ENCODE data around the gene NOL6.
"Not testable (repeated sequence)": the region's sequence is repeated elsewhere in the genome, so short reads cannot be mapped to it uniquely, and the experiment has no call there.

The NOL6 gene

GRCh38 chr9:33431420-33431819, 42.3 kb downstream of the NOL6 start:
- no peak for DNase-seq (ENCODE audit: low read depth in 2 of 2)

GRCh38 chr9:33430942-33431341, 42.8 kb downstream of the NOL6 start:
- no peak for DNase-seq (ENCODE audit: low read depth in 2 of 2)

GRCh38 chr9:33429256-33429985, 44.3 kb downstream of the NOL6 start:
- no peak for DNase-seq (ENCODE audit: low read depth in 2 of 2)

GRCh38 chr9:33426843-33427293, 46.9 kb downstream of the NOL6 start:
- DNase-seq (ENCODE audit: low read depth in 2 of 2): no peak

- no peak for DNase-seq (ENCODE audit: low read depth in 2 of 2)
Measured at GRCh38 chr9:33425128-33425533, 48.6 kb downstream of the NOL6 start.

GRCh38 chr9:33424492-33424891, 49.2 kb downstream of the NOL6 start:
- DNase-seq (ENCODE audit: low read depth in 2 of 2): not testable (repeated sequence)

GRCh38 chr9:33424043-33424442, 49.7 kb downstream of the NOL6 start:
- DNase-seq (ENCODE audit: low read depth in 2 of 2): not testable (repeated sequence)

- no peak for DNase-seq (ENCODE audit: low read depth in 2 of 2)
Measured at GRCh38 chr9:33419708-33420303, 53.9 kb downstream of the NOL6 start.

GRCh38 chr9:33418090-33418489, 55.6 kb downstream of the NOL6 start:
- DNase-seq (ENCODE audit: low read depth in 2 of 2): no peak

GRCh38 chr9:33416996-33417395, 56.7 kb downstream of the NOL6 start:
- DNase-seq (ENCODE audit: low read depth in 2 of 2): peak; percentile 9

GRCh38 chr9:33415501-33416038, 58.2 kb downstream of the NOL6 start:
- peak; percentile 49 to 58 for DNase-seq (ENCODE audit: low read depth in 2 of 2)

- DNase-seq (ENCODE audit: low read depth in 2 of 2): no peak
Measured at GRCh38 chr9:33414889-33415500, 58.7 kb downstream of the NOL6 start.

- DNase-seq (ENCODE audit: low read depth in 2 of 2): no peak
Measured at GRCh38 chr9:33414268-33414667, 59.5 kb downstream of the NOL6 start.

Measured in activated CD8-positive, alpha-beta memory T cell treated with anti-CD3 and anti-CD28 coated beads for 4 hours (primary cell).